SK-N-MC (cell line): ENCODE measurements around the gene SV2A.
"Not testable (repeated sequence)": the region's sequence is repeated elsewhere in the genome, so short reads cannot be mapped to it uniquely, and the experiment has no call there.

Experiments
- EZH2 ChIP-seq: fragments of 200-600 bp; sonication (generic); IDR thresholded peaks from one replicate; pipeline ENCODE4 v1.6.1; 2017; ENCODE audit warnings: antibody characterized with exemption
- FOXP2 ChIP-seq: optimal IDR thresholded peaks from 2 replicates; pipeline ENCODE3; 2011; ENCODE audit warnings: mild to moderate bottlenecking, moderate library complexity; ENCODE audit not compliant: insufficient read depth; ENCODE audit errors: extremely low read length, control extremely low read depth
- POLR2AphosphoS5 ChIP-seq: IDR thresholded peaks from 2 replicates; pipeline ENCODE4 v1.6.1; 2012; ENCODE audit warnings: mild to moderate bottlenecking, low read depth, low read length, borderline replicate concordance

GRCh38 chr1:149860271-149860670 lies 57.4 kb downstream of the SV2A start:
- not testable (repeated sequence) for TF ChIP-seq EZH2, POLR2AphosphoS5, FOXP2
